Measurements from ENCODE around the gene PSTPIP1.

- TF ChIP-seq CTCF (IDR thresholded peaks at IDR 0.05) = no peak
- no peak for TF ChIP-seq ZFX (IDR thresholded peaks at IDR 0.05; ENCODE audit: borderline replicate concordance)
Observed at GRCh38 chr15:77009646-77010311, 14.9 kb downstream of the PSTPIP1 start.
